HG02852 (cell line): ENCODE results near the gene CSRNP3.
"Not testable (repeated sequence)": the region's sequence is repeated elsewhere in the genome, so short reads cannot be mapped to it uniquely, and the experiment has no call there.

ENCODE experiments used
- ATAC-seq: cut with Tn5 transposase; IDR thresholded peaks from one replicate; pipeline ENCODE4 v1.9.1; 2021; ENCODE audit warnings: mild to moderate bottlenecking, moderate library complexity; ENCODE audit not compliant: unreplicated experiment

Gene CSRNP3

GRCh38 chr2:165630236-165630635, 160.7 kb downstream of the CSRNP3 start:
- no peak for ATAC-seq

- no peak for ATAC-seq
Observed at GRCh38 chr2:165631089-165631488, 161.6 kb downstream of the CSRNP3 start.

DNA sequence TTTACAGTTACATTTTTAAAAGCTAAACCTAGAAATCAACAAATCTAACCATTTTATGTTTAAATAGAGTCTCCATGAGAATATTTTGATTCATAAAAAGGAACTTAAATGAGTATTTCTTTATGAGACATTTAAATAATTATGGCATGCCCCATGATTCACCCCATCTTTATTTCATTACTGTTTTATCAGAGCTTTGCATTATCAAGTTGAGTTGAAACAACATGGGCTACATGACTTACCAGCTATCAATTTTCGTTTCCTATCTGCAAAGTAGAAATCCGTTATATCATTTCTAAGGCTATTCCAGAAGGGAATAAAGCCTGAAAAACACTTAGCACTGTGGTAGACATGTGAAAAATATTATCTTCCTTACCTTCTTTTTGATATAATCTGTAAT, 163.1 kb downstream of the CSRNP3 start:
- no peak for ATAC-seq

DNA sequence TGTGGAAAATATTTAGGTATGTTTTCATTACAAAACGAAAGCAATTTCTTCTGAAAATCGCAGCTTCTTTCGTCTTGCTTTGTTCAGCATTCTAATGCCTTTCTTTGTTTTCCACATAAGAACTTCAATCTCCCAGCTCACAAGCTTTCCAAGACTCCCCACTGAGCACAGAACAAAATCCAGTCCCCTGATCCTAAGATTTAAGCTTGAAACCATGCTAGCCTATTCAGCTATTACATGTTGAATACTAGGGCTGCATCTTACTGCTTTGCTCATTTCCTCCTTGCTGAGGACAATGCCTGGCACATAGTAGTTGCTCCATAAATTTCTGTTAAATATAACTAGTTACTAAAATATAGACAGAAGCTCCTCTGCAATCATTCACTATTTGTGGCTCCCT, 163.9 kb downstream of the CSRNP3 start:
- ATAC-seq = no peak

- ATAC-seq = no peak
Observed at GRCh38 chr2:165634282-165634681, 164.8 kb downstream of the CSRNP3 start.

DNA sequence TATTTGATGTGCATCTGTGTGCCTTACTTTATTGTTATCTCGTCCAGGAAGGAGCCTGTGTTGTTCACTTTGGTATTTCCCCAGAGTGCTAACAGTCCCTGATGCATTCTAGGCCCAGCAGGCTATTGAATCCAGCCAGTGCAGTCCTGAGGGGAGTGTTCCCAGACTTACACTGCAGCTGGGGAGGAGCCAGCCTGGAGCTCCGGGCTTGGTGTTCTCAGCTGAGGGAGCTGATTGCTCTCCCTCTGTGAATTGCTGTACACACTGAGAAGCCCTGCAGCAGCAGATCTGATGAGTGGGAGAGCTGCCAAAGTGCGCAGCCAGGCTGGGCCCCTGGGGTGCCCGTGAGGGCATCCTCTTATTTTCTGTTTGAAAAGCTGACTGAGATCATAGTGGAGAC, 165.4 kb downstream of the CSRNP3 start:
- ATAC-seq = no peak

DNA sequence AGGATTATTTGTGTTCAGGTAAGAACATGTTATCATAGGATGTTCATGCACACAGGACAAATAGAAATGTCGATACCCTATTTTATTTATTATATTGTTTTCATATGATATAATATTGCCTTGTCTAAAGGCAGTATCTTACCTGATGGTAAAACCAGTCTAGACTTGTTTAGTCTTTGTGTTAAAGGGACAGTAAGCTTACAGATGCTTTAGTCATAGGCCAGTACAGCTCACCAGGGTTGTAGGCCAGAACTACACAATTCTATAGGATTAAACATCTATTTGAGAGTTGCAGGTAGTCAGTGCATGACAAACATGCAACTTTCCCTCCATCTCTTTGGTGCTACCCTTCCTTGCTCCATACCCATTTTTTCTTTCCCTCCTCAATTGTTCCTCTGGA, 166.0 kb downstream of the CSRNP3 start:
- ATAC-seq = no peak

DNA sequence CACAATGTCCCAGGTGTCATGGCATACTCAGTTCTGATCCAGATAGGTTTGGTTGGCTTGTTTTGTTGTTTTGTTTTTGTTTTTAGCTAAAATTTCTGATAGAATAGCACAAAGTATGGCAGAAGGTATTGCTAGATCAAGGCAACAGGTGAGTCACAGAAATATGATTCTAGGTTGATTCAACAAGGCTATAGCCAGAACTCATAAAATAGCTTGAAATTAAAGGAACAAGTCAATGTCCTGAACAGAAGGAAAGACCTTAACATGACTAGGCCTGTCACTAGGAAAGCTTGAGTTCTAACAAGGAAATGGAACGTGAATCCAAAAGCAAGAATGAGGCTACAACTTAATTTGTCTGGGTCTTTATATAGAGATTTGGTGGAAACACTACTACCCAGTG, 167.5 kb downstream of the CSRNP3 start:
- no peak for ATAC-seq

GRCh38 chr2:165637396-165637795, 167.9 kb downstream of the CSRNP3 start:
- no peak for ATAC-seq

GRCh38 chr2:165639504-165639903, 170.0 kb downstream of the CSRNP3 start:
- no peak for ATAC-seq

DNA sequence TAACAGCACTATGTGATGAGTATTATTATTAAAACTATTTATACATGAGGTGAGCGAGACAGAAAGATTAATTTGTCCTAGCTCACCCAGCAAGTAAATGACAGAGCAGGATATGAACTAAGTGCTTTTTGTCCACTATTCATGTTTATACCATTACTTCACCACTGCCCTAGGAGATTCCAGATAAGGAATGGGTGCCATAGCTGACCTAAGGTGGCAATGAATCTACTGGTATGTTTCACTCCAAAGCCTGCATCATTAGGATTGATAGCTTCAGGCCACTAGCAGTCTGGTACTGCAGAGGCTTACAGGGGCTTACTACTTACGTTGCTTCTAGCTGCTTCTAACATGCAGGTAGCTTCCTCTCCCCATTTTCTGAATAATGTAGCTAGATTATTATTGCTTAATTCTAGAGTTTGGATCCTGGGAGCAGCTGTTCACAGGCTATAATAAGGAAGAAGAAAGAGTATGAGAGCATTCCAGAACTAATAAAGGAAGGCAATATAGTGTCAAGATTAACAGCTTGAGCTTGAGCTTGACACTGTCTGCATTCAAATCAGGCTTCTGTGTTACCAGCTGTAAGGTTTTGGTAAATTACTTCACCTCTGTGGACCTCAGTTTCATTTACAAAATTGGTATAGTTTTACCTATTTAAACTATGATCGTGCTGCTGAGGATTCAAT, 170.9 kb downstream of the CSRNP3 start:
- ATAC-seq = no peak

GRCh38 chr2:165645930-165646831, 176.7 kb downstream of the CSRNP3 start:
- ATAC-seq = no peak

GRCh38 chr2:165647409-165647808, 177.9 kb downstream of the CSRNP3 start:
- no peak for ATAC-seq

GRCh38 chr2:165648801-165649200, 179.3 kb downstream of the CSRNP3 start:
- no peak for ATAC-seq

DNA sequence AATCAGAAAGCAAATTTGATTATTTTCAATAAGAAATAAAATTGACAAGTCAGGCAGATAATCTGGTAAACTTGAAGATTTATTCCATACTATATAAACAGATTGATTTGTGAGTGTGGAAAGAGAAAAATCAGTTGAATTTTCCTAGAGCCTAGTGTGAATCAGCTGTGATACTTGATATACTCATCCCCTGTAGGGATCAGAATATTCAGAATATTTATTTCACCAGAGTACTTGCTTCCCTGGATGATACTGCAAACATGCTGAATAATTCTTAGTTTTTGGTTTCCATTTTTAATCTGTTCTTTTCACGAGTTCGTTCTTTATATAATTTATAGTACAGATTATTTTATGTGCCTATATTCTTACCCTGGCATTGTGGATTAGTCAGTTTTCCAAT, 181.7 kb downstream of the CSRNP3 start:
- ATAC-seq = no peak

DNA sequence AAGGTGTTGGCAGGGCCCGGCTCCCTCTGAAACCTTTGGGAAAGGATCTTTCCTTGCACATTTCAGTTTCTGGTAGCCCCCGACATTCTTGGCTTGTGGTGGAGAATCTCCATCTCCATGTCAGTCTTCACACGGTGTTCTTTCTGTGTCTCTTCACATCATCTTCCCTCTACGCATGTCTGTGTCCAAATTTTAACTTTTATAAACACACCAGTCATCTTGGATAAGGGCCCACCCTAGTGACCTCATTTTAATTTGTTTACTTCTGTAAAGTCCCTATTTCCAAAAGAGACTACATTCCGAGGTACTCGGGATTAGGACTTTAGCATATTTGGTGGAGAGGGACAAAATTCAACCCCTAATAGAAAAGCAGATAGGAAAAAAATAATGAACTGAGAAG, 186.2 kb downstream of the CSRNP3 start:
- no peak for ATAC-seq

- ATAC-seq = peak; percentile 82
Observed at GRCh38 chr2:165660361-165660760, 190.9 kb downstream of the CSRNP3 start.

DNA sequence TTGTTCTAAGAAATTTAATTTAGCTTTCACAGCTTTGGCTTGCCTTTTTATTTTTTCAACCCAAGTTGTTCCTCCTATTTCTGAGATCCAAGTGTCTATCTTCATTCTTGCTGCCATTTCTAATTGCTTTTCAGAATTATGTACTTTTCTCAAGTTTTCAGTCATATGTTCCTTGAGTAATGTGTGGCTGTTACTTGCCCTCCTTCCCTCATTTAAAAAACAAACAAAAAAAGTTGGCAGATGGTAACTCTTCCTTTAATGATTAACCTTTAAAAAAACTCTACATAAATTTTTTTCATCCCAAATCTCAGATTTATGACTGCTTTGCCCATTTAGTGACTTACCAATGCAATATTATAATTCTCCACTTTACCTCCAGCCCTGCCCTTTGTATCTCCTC, 193.2 kb downstream of the CSRNP3 start:
- no peak for ATAC-seq

DNA sequence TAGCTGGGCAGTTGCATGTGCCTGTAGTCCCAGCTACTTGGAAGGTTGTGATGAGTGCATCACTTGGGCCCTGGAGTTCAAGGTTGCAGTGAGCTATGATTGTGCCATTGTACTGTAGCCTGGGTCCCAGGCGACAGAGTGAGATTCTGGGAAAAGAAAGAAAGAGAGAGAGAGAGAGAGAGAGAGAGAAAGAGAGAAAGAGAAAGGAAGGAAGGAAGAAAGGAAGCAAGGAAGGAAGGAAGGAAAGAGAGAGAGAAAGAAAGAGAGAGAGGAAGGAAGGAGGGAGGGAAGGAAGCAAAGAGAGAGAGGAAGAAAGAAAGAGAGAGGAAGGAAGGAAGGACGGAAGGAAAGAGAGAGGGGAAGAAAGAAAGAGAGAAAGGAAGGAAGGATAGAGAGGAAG, 196.1 kb downstream of the CSRNP3 start:
- no peak for ATAC-seq

DNA sequence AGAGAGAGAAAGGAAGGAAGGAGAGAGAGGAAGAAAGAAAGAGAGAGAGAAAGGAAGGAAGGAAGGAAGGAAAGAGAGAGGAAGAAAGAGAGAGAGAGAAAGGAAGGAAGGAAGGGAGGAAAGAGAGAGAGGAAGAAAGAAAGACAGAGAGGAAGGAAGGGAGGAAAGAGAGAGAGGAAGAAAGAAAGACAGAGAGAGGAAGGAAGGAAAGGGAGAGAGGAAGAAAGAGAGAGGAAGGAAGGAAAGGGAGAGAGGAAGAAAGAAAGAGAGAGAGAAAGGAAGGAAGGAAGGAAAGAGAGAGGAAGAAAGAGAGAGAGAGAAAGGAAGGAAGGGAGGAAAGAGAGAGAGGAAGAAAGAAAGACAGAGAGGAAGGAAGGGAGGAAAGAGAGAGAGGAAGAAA, 196.6 kb downstream of the CSRNP3 start:
- ATAC-seq = not testable (repeated sequence)

DNA sequence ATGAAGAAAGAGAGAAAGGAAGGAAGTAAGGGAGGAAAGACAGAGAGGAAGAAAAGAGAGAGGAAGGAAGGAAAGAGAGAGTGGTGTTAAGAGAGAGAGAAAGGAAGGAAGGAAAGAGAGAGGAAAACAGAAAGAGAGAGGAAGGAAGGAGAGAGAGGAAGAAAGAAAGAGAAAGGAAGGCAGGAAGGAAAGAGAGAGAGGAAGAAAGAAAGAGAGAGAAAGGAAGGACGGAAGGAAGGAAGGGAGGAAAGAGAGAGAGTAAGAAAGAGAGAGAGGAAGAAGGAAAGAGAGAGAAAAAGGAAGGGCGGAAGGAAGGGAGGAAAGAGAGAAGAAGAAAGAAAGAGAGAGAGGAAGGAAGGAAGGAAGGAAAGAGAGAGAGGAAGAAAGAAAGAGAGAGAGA, 197.1 kb downstream of the CSRNP3 start:
- ATAC-seq = no peak

- ATAC-seq = no peak
Observed at GRCh38 chr2:165667375-165667774, 197.9 kb downstream of the CSRNP3 start.
